NCI-H1105 (cell line): ENCODE data around the gene GYS1.
"Not testable (repeated sequence)": the region's sequence is repeated elsewhere in the genome, so short reads cannot be mapped to it uniquely, and the experiment has no call there.

Experiments used
- DNase-seq: peaks from one replicate; lab custom pipeline; 2025; lab: John Stamatoyannopoulos, UW

Gene GYS1

DNA sequence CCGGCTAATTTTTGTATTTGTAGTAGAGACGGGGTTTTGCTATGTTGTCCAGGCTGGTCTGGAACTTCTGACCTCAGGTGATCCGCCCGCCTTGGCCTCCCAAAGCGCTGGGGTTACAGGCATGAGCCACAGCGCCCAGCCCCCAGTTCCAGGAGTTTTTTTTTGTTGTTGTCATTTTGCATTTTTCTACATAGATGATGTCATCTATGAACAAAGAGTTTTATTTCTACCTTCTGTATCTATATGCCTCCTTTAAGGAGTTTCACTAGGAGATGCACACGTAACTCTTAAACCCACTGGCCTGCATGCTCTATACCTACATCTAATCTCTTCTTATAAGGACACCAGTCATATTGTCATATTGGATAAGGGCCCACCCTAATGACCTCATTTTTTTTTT lies 54.9 kb downstream of the GYS1 start:
- DNase-seq: no peak

DNA sequence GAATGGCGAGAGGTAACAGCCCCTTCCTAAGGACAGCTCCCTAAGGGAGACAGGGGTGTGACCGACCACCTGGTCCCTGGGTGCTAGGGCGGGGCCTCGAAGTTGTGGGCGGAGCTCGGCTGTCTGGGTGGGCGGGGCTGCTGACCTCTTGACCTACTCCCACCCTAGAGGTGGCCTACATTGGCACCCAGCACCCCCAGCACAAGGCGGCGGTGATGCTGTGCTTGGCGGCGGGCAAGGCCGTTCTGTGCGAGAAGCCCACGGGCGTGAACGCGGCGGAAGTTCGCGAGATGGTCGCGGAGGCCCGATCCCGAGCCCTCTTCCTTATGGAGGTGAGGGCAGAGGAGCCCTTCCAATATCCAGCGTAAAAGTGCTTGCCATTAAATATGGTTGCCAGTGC lies 57.2 kb downstream of the GYS1 start:
- no peak for DNase-seq

DNA sequence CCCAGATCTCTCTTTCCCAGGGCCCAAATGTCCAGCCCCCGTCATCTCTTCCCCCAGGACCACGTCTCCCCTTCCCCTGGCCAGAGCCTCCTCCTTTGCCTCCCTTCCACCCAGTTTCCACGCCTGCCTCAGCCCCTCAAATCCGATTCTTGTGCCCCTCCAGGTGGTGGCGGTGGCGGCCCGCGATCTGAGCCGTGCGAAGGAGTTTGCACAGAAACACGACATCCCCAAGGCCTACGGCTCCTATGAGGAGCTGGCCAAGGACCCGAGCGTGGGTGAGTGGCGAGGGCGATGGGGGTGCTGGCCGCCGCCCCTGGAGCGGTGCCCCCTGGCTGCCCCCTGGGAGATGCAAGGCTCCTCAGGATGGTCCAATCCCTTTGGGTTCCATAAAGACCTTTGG lies 58.3 kb downstream of the GYS1 start:
- DNase-seq: no peak

DNA sequence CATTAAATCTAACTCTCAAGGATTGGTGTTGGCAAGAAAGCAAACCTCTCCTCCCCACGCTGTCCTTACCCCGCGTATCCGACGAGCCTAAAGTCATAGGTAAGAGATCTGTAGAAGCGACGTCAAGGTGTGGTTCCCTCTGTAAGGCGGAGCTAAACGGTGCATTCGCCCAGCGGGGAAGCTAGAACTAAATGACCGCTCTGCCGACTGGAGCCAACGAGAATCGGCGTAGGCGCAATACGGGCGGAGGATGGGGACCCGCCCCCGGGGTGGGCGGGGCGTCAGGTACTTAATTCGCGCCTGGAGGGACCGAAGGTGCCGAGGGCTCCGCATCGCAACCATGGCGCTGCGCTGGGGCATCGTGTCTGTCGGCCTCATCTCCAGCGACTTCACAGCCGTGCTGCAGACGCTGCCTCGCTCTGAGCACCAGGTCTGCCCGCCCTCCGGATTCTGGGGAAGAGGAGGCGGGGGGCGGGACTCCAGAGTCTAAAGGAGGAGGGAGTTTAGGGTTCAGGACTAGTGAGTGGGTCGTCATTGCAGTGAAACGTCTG lies 59.7 kb downstream of the GYS1 start, which contains the start of gene DHDH:
DHDH (plus strand) TSS at position 318 of the 551 bp plus-strand sequence; CDS start at position 341, 23 bp downstream.
- peak; percentile 96 for DNase-seq

DNA sequence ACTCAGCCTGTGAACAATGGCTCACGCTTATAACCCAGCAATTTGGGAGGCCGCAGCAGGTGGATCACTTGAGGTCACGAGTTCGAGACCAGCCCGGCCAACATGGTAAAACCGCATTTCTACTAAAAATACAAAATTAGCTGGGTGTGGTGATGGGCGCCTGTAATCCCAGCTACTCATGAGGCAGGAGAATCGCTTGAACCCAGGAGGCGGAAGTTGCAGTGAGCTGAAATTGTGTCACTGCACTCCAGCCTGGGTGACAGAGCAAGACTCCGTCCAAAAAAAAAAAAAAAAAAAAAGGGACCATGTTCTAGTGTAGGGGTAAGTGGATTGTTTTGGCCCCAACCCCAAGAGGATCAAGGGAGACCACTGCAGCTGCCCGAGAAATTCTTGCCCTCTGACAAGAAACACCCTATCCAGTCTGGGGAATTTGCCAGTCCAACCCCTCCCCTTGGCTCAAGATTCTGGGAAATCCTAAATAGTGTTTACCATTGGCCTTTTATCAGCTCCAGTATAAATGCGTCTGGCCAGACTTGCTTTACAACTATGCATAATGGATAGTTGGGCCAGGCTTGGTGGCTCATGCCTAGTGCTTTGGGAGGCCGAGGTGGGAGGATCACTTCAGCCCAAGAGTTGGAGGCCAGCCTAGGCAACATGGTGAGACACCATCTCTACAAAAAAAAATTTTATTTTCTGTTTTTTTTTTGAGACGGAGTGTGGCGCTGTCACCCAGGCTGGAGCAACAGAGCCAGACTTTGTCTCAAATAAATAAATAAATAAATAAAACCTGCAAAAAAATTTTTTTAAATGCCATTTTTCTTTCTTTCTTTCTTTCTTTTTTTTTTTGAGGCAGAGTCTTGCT lies 64.7 kb downstream of the GYS1 start:
- DNase-seq: no peak

DNA sequence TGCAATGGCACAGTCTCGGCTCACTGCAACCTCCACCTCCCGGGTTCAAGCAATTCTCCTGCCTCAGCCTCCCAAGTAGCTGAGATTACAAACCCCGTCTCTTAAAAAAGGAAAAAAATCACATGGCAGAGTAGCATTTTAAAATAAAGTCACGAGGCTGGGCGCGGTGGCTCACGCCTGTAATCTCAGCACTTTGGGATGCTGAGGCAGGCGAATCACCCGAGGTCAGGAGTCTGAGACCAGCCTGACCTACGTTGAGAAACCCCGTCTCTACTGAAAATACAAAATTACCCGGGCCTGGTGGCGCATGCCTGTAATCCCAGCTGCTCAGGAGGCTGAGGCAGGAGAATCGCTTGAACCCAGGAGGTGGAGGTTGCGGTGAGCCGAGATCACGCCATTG lies 65.4 kb downstream of the GYS1 start:
- DNase-seq: not testable (repeated sequence)

DNA sequence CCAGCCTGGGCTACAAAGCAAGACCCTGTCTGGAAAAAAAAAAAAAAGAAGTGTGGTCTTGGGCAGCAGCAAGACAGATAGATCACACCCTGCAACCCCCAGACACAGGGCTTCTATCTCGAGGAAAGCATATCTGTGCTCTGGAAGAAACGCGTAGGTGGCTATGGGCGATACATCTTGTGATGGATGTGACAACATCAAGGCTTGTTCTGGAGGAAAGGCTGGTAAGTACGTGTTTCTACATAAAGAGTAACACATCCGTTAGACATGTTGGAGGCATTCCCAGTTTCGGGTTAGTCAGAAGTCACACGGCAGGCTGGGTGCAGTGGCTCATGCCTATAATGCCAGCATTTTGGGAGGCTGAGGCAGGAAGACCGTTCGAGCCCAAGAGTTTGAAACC lies 66.2 kb downstream of the GYS1 start:
- DNase-seq: no peak

DNA sequence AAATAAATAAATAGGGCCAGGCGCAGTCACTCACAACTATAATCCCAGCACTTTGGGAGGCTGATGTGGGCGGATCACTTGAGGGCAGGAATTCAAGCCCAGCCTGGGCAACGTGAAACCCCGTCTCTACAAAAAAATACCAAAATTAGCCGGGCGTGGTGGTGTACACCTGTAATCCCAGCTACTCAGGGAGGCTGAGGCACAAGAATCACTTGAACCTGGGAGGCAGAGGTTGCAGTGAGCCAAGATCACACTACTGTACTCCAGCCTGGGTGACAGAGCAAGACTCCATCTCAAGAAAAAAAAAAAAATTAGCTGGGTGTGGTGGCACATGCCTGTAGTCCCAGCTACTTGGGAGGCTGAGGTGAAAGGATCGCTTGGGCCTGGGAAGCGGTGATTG lies 67.2 kb downstream of the GYS1 start:
- not testable (repeated sequence) for DNase-seq

- DNase-seq: no peak
Observed at GRCh38 chr19:48925240-48925843, 67.8 kb downstream of the GYS1 start.

- no peak for DNase-seq
Observed at GRCh38 chr19:48922548-48923490, 70.3 kb downstream of the GYS1 start.

GRCh38 chr19:48921721-48922500 lies 71.2 kb downstream of the GYS1 start:
- no peak for DNase-seq

DNA sequence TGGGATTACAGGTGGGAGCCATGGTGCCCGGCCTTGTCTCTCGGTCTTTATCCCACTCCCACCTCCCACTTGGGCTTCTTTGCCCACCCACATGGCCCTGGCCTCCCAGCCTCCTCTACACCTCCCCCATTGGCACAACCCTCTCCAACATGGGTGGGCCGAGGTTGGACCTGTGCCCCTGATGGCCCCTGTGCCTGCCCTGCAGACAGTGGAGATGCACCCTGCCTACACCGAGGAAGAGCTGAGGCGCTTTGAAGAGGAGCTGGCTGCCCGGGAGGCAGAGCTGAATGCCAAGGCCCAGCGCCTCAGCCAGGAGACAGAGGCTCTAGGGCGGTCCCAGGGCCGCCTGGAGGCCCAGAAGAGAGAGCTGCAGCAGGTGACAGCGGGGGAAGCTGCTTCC lies 72.2 kb downstream of the GYS1 start:
- no peak for DNase-seq

GRCh38 chr19:48919271-48919670 lies 73.8 kb downstream of the GYS1 start:
- DNase-seq: not testable (repeated sequence)

DNA sequence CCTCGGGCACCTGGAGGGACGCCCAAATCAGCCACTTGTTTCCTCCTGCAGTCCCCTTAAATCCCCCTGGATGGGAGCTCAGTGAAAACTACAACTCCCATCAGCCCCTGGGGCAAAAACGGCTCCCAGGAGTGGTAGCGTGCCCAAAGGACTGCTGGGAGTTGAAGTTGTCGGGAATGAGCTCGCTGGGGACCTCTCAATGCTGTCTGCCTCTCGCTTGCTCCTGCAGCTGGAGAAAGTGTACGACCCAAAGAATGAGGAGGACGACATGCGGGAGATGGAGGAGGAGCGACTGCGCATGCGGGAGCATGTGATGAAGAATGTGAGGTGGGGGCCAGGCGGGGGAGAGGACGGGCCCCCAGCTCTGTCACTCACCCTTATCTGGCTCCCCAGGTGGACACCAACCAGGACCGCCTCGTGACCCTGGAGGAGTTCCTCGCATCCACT lies 74.3 kb downstream of the GYS1 start:
- DNase-seq: no peak
